Activated naive CD4-positive, alpha-beta T cell treated with Interleukin-2 at 50 U/mL for 16 hours (primary cell): ENCODE measurements around the gene C17orf78.
"Not testable (repeated sequence)": the region's sequence is repeated elsewhere in the genome, so short reads cannot be mapped to it uniquely, and the experiment has no call there.

ENCODE experiments used
- DNase-seq: peaks from one replicate; pipeline ENCODE4 v3.0.0-alpha.2; 2020

C17orf78 gene

DNA sequence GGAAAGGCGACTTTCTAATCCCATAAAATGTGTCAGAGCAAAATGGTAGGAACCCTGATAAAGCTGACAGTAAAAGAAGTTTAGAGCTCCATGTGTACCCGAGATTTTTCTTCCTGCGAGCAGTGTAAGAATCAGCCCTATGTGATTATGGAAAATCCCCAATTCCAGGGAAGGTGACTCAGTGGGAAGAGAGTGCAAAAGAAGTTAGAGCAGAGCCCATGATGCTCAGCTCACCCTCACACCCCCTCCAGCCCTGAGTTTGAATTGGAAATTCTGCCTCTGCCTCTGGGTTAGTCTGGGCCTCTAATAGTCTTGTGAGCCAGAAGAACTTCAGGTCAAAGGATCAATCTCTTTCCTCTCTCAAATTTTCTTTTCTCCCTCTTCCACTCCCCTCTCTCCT lies 12.5 kb downstream of the C17orf78 start:
- no peak for DNase-seq

GRCh38 chr17:37389160-37389559 lies 13.4 kb downstream of the C17orf78 start:
- DNase-seq, result no peak

DNA sequence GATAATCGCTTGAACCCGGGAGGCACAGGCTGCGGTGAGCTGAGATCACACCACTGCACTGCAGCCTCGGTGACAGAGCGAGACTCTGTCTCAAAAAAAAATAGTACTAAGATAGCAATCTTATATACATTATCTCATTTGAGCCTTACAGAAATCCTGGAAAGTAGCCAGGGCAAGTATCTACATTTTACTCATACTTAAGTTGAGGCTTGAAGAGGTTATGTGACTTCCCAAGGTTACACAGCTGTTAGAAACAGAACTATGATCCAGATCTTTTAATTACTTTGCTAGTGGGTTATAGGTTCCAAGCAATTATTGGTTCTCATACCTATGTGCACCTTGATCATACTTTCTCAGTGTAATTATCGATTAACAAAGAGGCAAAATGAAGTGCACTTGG lies 15.4 kb downstream of the C17orf78 start:
- no peak for DNase-seq

DNA sequence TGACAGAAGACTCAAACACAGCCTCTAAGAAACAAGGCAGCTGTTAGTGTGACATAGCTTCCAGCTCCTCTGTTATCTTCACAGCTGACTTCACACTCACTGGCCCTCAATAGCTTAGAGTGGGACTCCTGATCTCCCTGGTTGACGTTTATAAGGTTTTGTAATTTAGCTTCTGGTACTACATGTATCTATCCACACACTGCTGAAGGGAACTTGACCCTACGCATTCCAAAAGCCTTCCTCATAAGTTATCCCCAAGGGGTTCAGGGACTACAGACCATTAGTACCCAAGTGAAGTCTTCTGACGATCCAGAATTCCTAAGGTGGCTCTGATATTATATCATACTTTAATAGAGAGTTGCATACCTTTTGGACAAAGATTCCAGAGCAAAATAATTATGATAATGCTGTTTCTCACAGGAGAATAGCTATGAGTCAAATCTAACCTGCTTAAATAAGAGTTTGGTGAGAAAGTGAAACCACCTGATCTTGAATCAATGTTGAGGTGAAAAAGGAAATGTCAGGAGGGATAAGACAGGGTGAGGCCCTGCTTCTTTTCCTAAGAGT lies 16.3 kb downstream of the C17orf78 start:
- DNase-seq, result no peak

GRCh38 chr17:37393352-37393751 lies 17.6 kb downstream of the C17orf78 start:
- no peak for DNase-seq

DNA sequence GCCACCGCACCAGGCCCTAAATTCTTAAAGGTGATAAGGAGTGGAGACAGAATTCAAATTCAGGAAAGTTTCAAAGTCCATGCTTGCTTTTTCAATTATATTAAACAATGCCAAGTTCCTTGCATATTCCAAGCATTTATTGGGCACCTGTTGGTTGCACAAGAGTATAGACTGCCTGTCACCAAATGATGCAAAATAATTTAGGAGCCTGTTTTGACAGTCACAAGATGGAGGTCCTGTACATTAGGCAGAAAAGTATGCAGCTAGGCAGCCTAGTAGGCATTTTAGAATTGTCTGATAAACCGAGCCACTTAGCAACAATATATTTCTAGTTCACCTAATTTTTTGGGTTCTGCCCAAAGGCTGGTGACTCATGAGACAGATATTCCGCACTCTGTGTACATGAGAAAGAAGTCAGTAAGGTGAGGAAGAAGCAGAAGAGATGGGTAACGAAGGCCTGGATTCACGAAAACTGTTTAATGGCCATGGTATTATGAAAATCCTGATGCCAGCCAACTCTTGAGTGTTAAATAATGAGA lies 23.5 kb downstream of the C17orf78 start:
- DNase-seq, result no peak

- DNase-seq, result no peak
Measured at GRCh38 chr17:37400505-37400904, 24.7 kb downstream of the C17orf78 start.

DNA sequence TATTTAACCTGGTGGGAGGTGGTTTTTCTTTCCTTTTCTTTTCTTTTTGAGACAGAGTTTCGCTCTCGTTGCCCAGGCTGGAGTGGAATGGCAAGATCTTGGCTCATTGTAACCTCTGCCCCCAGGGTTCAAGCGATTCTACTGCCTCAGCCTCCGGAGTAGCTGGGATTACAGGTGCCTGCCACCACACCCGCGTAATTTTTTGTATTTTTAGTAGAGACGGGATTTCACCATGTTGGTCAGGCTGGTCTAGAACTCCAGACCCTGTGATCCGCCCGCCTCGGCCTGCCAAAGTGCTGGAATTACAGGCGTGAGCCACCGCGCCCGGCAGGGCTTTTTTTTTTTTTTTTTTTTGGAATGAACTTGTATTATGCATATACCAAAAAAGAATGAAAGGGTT lies 29.7 kb downstream of the C17orf78 start:
- DNase-seq, result not testable (repeated sequence)

DNA sequence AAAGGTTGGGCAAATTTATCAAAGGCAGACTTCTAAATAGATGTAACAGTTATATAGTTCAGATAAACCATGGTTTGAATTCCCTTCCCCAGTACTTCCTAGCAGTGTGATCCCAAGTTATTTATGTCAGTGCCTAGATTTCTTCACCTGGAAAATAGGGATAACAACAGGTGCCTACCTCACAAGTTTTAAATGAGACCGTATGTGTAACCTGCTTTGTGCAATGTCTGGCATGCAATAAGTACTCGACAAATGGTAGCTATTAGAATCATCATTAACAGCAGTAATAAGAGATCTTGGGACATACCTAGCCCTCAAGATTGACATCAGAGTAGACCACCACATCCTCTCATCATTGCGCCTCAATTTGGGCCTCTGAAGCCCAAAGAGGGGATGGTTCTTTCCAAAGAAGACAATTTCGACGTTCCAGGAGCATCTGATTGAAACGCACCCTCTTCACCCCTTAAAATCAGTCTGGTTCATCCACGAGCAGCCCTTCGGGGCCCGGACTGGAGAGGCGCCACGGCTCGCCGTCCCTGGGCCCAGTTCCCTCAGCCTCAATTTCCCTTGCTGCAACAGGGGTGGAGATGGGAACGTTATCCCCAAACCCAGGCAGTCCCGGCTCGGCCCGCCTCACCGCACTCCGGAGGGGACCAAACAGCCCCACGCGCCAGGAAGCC lies 30.3 kb downstream of the C17orf78 start:
- DNase-seq, result no peak

- DNase-seq, result peak; percentile 81
Measured at GRCh38 chr17:37406635-37407461, 31.1 kb downstream of the C17orf78 start, which contains the start of the genes ACACA and TADA2A. Gene ACACA (minus strand): TSS chr17:37406836. CDS start chr17:37406299, 537 bp downstream. Gene TADA2A (plus strand): TSS chr17:37406886. CDS start chr17:37411366, 4,480 bp downstream.

- DNase-seq, result not testable (repeated sequence)
Measured at GRCh38 chr17:37408145-37408479, 32.3 kb downstream of the C17orf78 start.

DNA sequence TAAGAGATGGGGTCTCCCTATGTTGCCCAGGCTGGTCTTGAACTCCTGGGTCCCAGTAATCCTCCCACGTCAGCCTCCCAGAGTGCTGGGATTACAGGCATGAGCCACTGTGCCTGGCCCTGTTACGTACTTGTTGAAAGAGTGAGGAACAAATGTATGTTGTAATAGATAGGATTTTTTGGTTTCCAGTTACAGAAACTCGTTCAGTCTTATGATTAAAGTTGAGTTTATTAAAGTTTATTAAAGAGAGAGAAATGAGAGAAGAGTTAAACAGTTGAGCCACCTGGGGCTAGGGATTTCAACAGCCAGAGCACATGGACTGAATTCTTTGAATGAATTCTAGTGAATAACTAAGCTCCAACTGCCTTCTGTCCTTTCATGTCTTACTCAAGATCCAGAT lies 34.6 kb downstream of the C17orf78 start:
- DNase-seq, result no peak

- DNase-seq, result no peak
Measured at GRCh38 chr17:37413875-37414519, 38.2 kb downstream of the C17orf78 start.

DNA sequence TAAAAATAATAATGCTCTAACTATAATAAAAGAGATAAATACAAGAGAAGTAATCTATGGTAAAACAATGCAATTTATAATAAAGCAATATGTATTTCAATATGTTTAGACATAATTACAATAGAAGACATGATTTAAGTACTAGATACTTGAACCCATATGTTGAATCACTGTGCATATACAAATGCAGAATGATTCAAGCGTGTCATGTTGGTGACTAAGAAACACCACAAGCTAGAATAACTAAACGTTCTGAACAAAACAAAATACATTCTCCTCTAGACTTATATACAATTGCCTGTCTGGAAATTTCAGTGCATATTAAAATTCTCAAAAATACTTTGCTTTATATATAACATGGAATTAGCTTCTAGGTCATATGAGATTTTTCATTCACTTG lies 42.1 kb downstream of the C17orf78 start:
- DNase-seq, result no peak

- no peak for DNase-seq
Measured at GRCh38 chr17:37422971-37423625, 47.3 kb downstream of the C17orf78 start.

DNA sequence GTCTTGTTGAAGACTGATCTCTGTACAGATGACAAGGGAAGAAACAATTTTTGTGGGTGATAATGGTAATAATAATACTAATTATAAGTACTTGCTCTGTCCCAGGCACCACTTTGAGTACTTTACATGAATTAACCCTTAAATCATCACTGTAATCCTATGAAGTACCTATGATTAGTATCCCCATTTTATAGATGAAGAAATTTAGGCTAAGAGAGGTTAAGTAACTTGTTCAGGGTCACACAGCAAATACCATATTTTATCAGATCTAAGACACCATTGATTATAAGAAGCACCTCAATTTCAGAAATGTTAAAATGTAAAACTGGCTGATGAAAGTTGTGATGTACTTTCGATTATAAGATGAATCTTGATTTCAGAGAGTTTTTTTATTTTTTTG lies 49.5 kb downstream of the C17orf78 start:
- no peak for DNase-seq

DNA sequence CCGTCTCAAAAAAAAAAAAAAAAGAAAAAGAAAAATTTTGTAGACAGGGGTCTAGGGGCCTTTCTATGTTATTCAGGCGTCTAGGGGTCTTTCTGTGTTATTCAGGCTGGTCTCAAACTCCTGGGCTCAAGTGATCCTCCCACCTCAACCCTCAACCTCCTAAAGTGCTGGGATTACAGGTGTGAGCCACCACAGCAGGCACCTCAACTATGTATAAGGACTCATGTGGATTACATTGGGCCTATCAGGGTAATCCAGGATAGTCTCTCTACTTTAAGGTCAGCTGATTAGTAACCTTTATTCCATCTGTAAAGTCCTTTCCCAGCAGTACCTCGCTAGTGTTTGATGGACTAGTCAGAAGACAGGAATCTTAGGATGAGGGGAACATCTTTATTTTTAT lies 53.3 kb downstream of the C17orf78 start:
- DNase-seq, result no peak

DNA sequence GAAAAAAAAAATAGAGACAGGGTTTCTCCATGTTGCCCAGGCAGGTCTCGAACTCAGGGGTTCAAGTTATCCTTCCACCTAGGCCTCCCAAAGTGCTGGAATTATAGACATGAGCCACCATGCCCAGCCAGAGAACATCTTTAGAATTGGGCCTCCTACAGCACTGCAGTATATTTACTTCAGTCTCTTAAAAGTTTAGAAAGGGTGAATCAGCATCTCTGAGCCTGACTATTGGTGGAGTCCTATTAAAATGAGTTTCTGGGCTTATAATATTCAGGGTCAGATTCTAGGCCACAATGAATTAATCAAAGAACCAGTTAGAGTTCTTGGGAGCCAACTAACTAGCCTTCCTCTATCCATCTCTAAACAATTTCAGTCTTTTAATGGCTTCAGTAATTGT lies 53.7 kb downstream of the C17orf78 start:
- no peak for DNase-seq

DNA sequence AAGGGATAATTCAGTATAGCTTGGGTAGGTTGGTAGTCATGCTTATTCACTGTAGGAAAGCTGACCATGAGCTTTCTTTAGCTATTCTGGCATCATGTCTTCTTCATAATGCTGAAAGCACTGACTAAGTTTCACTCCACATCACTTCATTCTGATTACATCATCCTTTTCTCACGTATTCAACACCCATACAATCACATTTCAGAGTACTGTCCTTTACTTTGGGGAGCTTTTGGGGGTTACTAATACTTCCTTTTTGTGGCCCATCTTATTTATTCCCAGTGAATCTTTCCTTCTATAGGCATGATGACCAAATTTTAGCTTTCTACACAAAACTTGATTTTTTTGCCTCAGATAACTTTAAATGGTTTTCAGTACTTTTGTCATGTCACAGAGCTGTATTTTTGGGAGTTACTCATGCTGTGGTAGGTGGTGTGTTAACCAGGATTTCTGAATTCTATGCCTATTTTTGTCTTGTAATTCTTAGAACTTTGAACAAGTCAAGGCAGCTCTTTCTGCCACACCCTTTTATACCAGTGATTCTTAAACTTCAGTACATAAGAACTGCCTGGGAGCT lies 54.4 kb downstream of the C17orf78 start:
- no peak for DNase-seq

GRCh38 chr17:37432671-37433070 lies 56.9 kb downstream of the C17orf78 start:
- no peak for DNase-seq

DNA sequence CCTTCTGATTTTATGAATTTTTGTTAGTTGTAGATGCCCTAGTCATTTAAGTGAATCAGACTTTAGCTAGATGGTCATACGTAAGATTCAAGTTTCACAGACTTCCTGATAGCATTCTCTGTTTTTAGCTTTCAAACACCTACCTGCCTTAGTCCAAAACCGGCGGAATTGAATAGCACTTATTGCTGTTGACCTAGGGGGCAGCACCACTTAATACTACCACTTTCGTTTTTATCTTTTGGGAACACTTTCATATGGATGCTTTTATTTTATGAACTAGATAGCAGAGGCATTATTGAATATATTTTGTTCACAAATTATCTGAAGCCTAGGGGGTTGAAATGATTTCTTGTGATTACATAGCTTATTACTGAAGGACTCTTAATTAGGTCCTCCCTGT lies 62.4 kb downstream of the C17orf78 start:
- no peak for DNase-seq

- DNase-seq, result no peak
Measured at GRCh38 chr17:37440424-37440823, 64.6 kb downstream of the C17orf78 start.
